Measurements from ENCODE around the gene ADGB.

ADGB gene

DNA sequence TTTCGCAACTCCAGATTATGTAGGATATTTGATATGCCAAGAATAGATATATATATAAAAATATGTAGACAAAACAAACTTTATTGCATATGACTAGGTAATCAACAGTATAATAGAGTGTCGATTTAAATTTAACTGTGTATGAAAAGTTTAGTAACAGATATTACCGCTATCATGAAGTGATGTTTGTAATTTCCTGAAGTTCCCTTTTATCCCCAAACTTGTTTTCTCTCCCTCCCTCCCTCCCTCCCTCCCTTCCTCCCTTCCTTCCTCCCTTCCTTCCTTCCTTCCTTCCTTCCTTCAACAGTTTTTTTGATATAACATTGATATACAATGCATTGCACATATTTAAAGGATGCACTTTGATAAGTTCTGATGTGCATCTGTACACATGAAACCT, 15.2 kb downstream of the ADGB start:
- Histone ChIP-seq H3K4me3 (ENCODE audit: insufficient read depth, low read depth, low read length, poor library complexity, severe bottlenecking) (no peak overlapping the region), H3K27ac (ENCODE audit: insufficient read depth, low read length, poor library complexity, severe bottlenecking) (no peak overlapping the region), H3K36me3 (ENCODE audit: control insufficient read depth, insufficient read depth, low read length) (no peaks in the 10 kb centered on the region), H3K27me3 (replicated peaks; ENCODE audit: control insufficient read depth, insufficient read depth, low read length, poor library complexity, severe bottlenecking) (no peaks in the 10 kb centered on the region), H3K4me1 (ENCODE audit: control insufficient read depth, insufficient read depth, low read length, poor library complexity, severe bottlenecking) (no peaks in the 10 kb centered on the region), H3K9me3 (ENCODE audit: control insufficient read depth, low read length) (no peaks in the 10 kb centered on the region)
- DNase-seq: no peak

DNA sequence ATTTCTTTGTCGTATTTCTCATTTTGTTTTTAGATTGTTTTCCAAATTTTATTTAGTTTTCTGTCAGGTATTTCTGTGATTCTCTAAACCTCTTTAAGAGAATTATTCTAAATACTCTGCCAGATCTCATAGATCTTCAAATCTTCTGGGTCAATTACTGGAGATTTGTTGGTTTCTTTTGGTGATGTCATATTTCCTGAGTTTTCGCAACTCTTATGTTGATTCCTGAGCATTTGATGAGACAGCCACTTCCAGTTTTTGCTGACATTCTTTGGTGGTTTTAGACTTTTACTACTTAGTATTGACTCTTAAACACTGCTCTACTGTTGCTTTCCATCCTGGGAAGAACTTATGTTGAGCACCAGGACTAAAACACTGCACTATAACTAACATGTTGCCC, 21.9 kb downstream of the ADGB start:
- Histone ChIP-seq H3K36me3 (ENCODE audit: control insufficient read depth, insufficient read depth, low read length) (no peaks in the 10 kb centered on the region), H3K9me3 (ENCODE audit: control insufficient read depth, low read length) (no peaks in the 10 kb centered on the region), H3K27me3 (replicated peaks; ENCODE audit: control insufficient read depth, insufficient read depth, low read length, poor library complexity, severe bottlenecking) (no peaks in the 10 kb centered on the region), H3K4me3 (ENCODE audit: insufficient read depth, low read depth, low read length, poor library complexity, severe bottlenecking) (no peak overlapping the region), H3K4me1 (ENCODE audit: control insufficient read depth, insufficient read depth, low read length, poor library complexity, severe bottlenecking) (no peaks in the 10 kb centered on the region), H3K27ac (ENCODE audit: insufficient read depth, low read length, poor library complexity, severe bottlenecking) (no peak overlapping the region)
- no peak for DNase-seq

DNA sequence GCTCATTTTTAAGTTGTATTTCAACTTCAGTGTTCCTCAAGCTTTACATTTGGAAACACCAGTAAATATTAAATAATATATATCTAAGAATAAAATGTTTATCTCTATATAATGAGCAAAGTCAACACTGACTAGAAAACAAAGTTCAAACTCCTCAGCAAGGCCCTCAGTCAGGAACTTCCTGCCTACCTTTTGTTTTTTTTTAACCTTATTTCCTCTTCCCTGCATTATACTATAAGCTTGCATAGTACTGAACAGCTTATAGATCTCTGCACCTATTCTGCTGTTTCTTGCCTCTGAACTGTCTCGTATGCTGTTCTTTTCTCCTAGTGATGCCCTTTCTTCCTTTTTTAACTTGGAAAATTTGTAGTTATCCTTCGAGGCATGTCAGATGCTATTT, 29.6 kb downstream of the ADGB start:
- no peaks in the 10 kb centered on the region for H3K36me3 ChIP-seq (ENCODE audit: control insufficient read depth, insufficient read depth, low read length)
- H3K4me1 ChIP-seq (ENCODE audit: control insufficient read depth, insufficient read depth, low read length, poor library complexity, severe bottlenecking): no peaks in the 10 kb centered on the region
- no peak overlapping the region for H3K4me3 ChIP-seq (ENCODE audit: insufficient read depth, low read depth, low read length, poor library complexity, severe bottlenecking)
- no peak overlapping the region for H3K27ac ChIP-seq (ENCODE audit: insufficient read depth, low read length, poor library complexity, severe bottlenecking)
- no peak for DNase-seq
- H3K27me3 ChIP-seq (replicated peaks; ENCODE audit: control insufficient read depth, insufficient read depth, low read length, poor library complexity, severe bottlenecking): no peaks in the 10 kb centered on the region
- no peaks in the 10 kb centered on the region for H3K9me3 ChIP-seq (ENCODE audit: control insufficient read depth, low read length)

- Histone ChIP-seq H3K4me3 (ENCODE audit: insufficient read depth, low read depth, low read length, poor library complexity, severe bottlenecking) (no peak overlapping the region), H3K4me1 (ENCODE audit: control insufficient read depth, insufficient read depth, low read length, poor library complexity, severe bottlenecking) (no peaks in the 10 kb centered on the region), H3K9me3 (ENCODE audit: control insufficient read depth, low read length) (no peaks in the 10 kb centered on the region), H3K36me3 (ENCODE audit: control insufficient read depth, insufficient read depth, low read length) (no peaks in the 10 kb centered on the region), H3K27ac (ENCODE audit: insufficient read depth, low read length, poor library complexity, severe bottlenecking) (no peak overlapping the region), H3K27me3 (replicated peaks; ENCODE audit: control insufficient read depth, insufficient read depth, low read length, poor library complexity, severe bottlenecking) (no peaks in the 10 kb centered on the region)
- DNase-seq: no peak
These were observed 35.2 kb downstream of the ADGB start for GRCh38 chr6:146634022-146634421.

DNA sequence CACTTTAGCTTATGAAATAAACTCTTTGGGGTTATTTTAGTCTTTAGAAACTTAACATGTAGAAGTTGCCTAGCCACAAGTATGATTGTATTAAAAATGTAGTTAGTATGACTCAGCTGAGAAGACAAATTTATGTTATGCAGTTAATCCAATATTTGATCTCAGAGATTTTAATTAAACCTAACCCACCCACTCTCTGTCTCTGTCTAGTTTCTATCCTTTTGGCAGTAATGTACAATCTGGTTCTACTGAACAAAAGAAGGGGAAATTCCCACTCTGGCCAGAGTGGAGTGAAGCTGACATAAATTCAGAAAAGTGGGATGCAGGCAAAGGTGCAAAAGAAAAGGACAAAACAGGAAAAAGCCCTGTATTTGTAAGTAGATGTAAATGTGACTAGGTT, 36.4 kb downstream of the ADGB start:
- Histone ChIP-seq H3K9me3 (ENCODE audit: control insufficient read depth, low read length) (no peaks in the 10 kb centered on the region), H3K27me3 (replicated peaks; ENCODE audit: control insufficient read depth, insufficient read depth, low read length, poor library complexity, severe bottlenecking) (no peaks in the 10 kb centered on the region), H3K36me3 (ENCODE audit: control insufficient read depth, insufficient read depth, low read length) (no peaks in the 10 kb centered on the region), H3K4me3 (ENCODE audit: insufficient read depth, low read depth, low read length, poor library complexity, severe bottlenecking) (no peak overlapping the region), H3K4me1 (ENCODE audit: control insufficient read depth, insufficient read depth, low read length, poor library complexity, severe bottlenecking) (no peaks in the 10 kb centered on the region), H3K27ac (ENCODE audit: insufficient read depth, low read length, poor library complexity, severe bottlenecking) (no peak overlapping the region)
- no peak for DNase-seq

DNA sequence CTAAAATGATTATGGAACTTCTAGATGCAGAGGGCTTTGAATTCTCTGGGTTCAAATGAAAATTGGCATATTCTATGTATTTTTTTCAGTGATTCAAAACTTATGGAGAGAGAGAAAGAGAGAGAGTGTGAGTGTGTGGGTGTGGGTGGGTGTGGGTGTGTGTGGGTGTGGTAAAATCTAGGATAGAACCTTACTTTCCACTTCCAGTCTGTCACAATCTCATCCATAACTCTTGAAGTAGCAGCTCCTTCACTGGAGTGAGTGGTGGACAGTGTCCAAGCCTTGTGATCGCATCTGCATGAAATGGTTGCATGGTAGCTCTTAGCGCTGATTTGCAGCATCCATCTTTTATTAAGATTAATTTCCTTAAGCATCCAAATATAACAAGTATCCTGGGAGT, 37.7 kb downstream of the ADGB start:
- H3K9me3 ChIP-seq (ENCODE audit: control insufficient read depth, low read length): no peaks in the 10 kb centered on the region
- H3K36me3 ChIP-seq (ENCODE audit: control insufficient read depth, insufficient read depth, low read length): no peaks in the 10 kb centered on the region
- H3K27ac ChIP-seq (ENCODE audit: insufficient read depth, low read length, poor library complexity, severe bottlenecking): no peak overlapping the region
- no peaks in the 10 kb centered on the region for H3K27me3 ChIP-seq (replicated peaks; ENCODE audit: control insufficient read depth, insufficient read depth, low read length, poor library complexity, severe bottlenecking)
- H3K4me1 ChIP-seq (ENCODE audit: control insufficient read depth, insufficient read depth, low read length, poor library complexity, severe bottlenecking): no peaks in the 10 kb centered on the region
- H3K4me3 ChIP-seq (ENCODE audit: insufficient read depth, low read depth, low read length, poor library complexity, severe bottlenecking): no peak overlapping the region
- no peak for DNase-seq

GRCh38 chr6:146642921-146643320, 44.1 kb downstream of the ADGB start:
- H3K36me3 ChIP-seq (ENCODE audit: control insufficient read depth, insufficient read depth, low read length): no peaks in the 10 kb centered on the region
- H3K27ac ChIP-seq (ENCODE audit: insufficient read depth, low read length, poor library complexity, severe bottlenecking): no peak overlapping the region
- no peaks in the 10 kb centered on the region for H3K9me3 ChIP-seq (ENCODE audit: control insufficient read depth, low read length)
- DNase-seq: no peak
- H3K4me1 ChIP-seq (ENCODE audit: control insufficient read depth, insufficient read depth, low read length, poor library complexity, severe bottlenecking): no peaks in the 10 kb centered on the region
- H3K4me3 ChIP-seq (ENCODE audit: insufficient read depth, low read depth, low read length, poor library complexity, severe bottlenecking): no peak overlapping the region
- no peaks in the 10 kb centered on the region for H3K27me3 ChIP-seq (replicated peaks; ENCODE audit: control insufficient read depth, insufficient read depth, low read length, poor library complexity, severe bottlenecking)

DNA sequence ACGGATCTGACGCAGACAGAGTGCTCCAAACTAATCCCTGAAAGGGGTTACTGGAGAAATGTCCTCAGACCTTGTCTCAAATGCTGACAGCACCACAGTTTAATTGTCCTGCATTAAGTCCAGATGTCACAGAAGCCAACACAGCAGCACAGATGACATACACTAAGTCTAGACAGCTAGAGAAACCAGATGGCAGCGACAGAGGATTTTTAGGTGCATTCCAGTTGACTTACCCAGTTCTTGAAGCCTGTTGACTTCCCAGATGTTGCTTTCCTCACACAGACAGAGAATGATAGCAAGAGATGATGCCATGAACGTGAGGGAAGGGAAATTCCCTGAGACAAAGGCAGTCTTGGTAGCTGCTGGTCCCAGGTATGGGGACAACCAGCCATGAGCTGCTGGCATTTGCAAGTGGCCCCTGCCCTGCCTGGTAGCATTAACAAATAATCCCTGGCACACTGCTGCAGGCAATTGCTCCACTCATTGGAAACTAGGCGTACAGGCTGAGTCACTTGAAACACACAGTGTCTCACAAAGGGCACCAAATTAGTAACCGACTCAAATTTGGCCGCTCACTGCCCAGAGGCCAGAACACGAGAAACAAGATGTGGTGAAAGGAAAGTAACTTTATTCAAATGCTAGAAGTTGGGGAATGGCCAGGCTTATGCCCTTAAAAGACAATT, 52.2 kb downstream of the ADGB start:
- DNase-seq: no peak
- Histone ChIP-seq H3K27me3 (replicated peaks; ENCODE audit: control insufficient read depth, insufficient read depth, low read length, poor library complexity, severe bottlenecking) (no peaks in the 10 kb centered on the region), H3K36me3 (ENCODE audit: control insufficient read depth, insufficient read depth, low read length) (no peaks in the 10 kb centered on the region), H3K9me3 (ENCODE audit: control insufficient read depth, low read length) (no peaks in the 10 kb centered on the region), H3K27ac (ENCODE audit: insufficient read depth, low read length, poor library complexity, severe bottlenecking) (no peak overlapping the region), H3K4me1 (ENCODE audit: control insufficient read depth, insufficient read depth, low read length, poor library complexity, severe bottlenecking) (no peaks in the 10 kb centered on the region), H3K4me3 (ENCODE audit: insufficient read depth, low read depth, low read length, poor library complexity, severe bottlenecking) (no peak overlapping the region)

- no peaks in the 10 kb centered on the region for H3K4me1 ChIP-seq (ENCODE audit: control insufficient read depth, insufficient read depth, low read length, poor library complexity, severe bottlenecking)
- no peaks in the 10 kb centered on the region for H3K36me3 ChIP-seq (ENCODE audit: control insufficient read depth, insufficient read depth, low read length)
- H3K27me3 ChIP-seq (replicated peaks; ENCODE audit: control insufficient read depth, insufficient read depth, low read length, poor library complexity, severe bottlenecking): no peaks in the 10 kb centered on the region
- no peak overlapping the region for H3K27ac ChIP-seq (ENCODE audit: insufficient read depth, low read length, poor library complexity, severe bottlenecking)
- H3K9me3 ChIP-seq (ENCODE audit: control insufficient read depth, low read length): no peaks in the 10 kb centered on the region
- H3K4me3 ChIP-seq (ENCODE audit: insufficient read depth, low read depth, low read length, poor library complexity, severe bottlenecking): no peak overlapping the region
- no peak for DNase-seq
These were observed 52.7 kb downstream of the ADGB start for GRCh38 chr6:146651482-146651863.

- Histone ChIP-seq H3K9me3 (ENCODE audit: control insufficient read depth, low read length) (no peaks in the 10 kb centered on the region), H3K4me3 (ENCODE audit: insufficient read depth, low read depth, low read length, poor library complexity, severe bottlenecking) (no peak overlapping the region), H3K27ac (ENCODE audit: insufficient read depth, low read length, poor library complexity, severe bottlenecking) (no peak overlapping the region), H3K4me1 (ENCODE audit: control insufficient read depth, insufficient read depth, low read length, poor library complexity, severe bottlenecking) (no peaks in the 10 kb centered on the region), H3K36me3 (ENCODE audit: control insufficient read depth, insufficient read depth, low read length) (no peaks in the 10 kb centered on the region), H3K27me3 (replicated peaks; ENCODE audit: control insufficient read depth, insufficient read depth, low read length, poor library complexity, severe bottlenecking) (no peaks in the 10 kb centered on the region)
- DNase-seq: no peak
These were observed 58.7 kb downstream of the ADGB start for GRCh38 chr6:146657432-146657831.
